Heart right ventricle (tissue), 16 donors: ENCODE data around the gene ITGA1. TPM values are rescaled to one million over a fixed set of nuclear protein-coding genes. Genes with fewer than 3 reads are reported as not detected.

ENCODE experiments used
- ATAC-seq, 8 donors: fragments of 200-7000 bp; cut with Tn5 transposase; one replicate each; pipeline ENCODE4 v1.9.1; 2020; ENCODE audit warnings: mild to moderate bottlenecking in 8 of 8, moderate library complexity in 8 of 8, moderate number of reproducible peaks in 1 of 8
- DNase-seq, 2 donors: peaks; one replicate each; pipeline ENCODE4 v3.0.0-alpha.2; 2020
- H3K27ac ChIP-seq, 10 donors: fragments of 200-600 bp; sonication (generic) in 2 of 10; one replicate each; pipeline versions ENCODE4 v1.5.0 to v1.8.0; 2020 to 2022; ENCODE audit warnings: mild to moderate bottlenecking in 3 of 10
- H3K27me3 ChIP-seq, 7 donors: fragments of 200-600 bp; one replicate each; pipeline ENCODE4 v1.8.0; 2021 to 2022; ENCODE audit warnings: mild to moderate bottlenecking in 2 of 7
- H3K36me3 ChIP-seq, 9 donors: fragments of 200-600 bp; sonication (generic) in 1 of 9; one replicate each; pipeline versions ENCODE4 v1.5.0 to v1.8.0; 2020 to 2022; ENCODE audit warnings: mild to moderate bottlenecking in 2 of 9
- H3K4me1 ChIP-seq, 9 donors: fragments of 200-600 bp; sonication (generic) in 1 of 9; one replicate each; pipeline versions ENCODE4 v1.5.0 to v1.8.0; 2020 to 2022; ENCODE audit warnings: mild to moderate bottlenecking in 4 of 9
- H3K4me3 ChIP-seq, 10 donors: fragments of 200-600 bp; sonication (generic) in 2 of 10; one replicate each; pipeline versions ENCODE4 v1.5.0 to v1.8.0; 2020 to 2022; ENCODE audit warnings: mild to moderate bottlenecking in 7 of 10, moderate library complexity in 2 of 10
- H3K9me3 ChIP-seq, 11 donors: fragments of 200-600 bp in 10 of 11; sonication (generic) in 2 of 11; one replicate each; pipeline versions ENCODE4 v1.5.0 to v1.8.0; 2013 to 2022; ENCODE audit warnings: mild to moderate bottlenecking in 2 of 11, control low read depth in 1 of 11, moderate library complexity in 1 of 11
- WGBS, 2 donors: extraction: QIAGEN DNeasy Blood & Tissue Kit; methylation state at CpG; one replicate each; pipeline ENCODE4 v1.1.7; 2013; ENCODE audit warnings: inconsistent platforms in 1 of 2; 5-methylcytosine and 5-hydroxymethylcytosine counted together
- intact Hi-C, 10 donors: fragments of 100-400 bp; cut with DNase I; formaldehyde crosslinking; loops; one replicate each; pipeline versions ENCODE4 v1.11.1 to v1.14.2; 2022
- polyA plus RNA-seq, 2 donors: library from polyadenylated mRNA; stranded (reverse); fragments of 200-250 nt; gene quantifications; one replicate each; pipeline ENCODE4 v1.2.3, GENCODE V29; 2013
- total RNA-seq, 10 donors: library from RNA; stranded (reverse); fragmentation: NEBNext Ultra II Directional in 3 of 10; extraction: Animal tissue kit (Norgen Biotek cat#: 25700) in 3 of 10; gene quantifications; one replicate each; pipeline versions ENCODE4 v1.2.1 to v1.2.4, GENCODE V29; 2021 to 2023
- TF ChIP-seq, protein P1 (sequence below), 9 donors: fragments of 200-600 bp; sonication (generic) in 2 of 9; IDR thresholded peaks; one replicate each; pipeline versions ENCODE4 v1.5.0 to v1.8.0; 2021 to 2022; ENCODE audit warnings: antibody characterized with exemption in 9 of 9, mild to moderate bottlenecking in 5 of 9, moderate library complexity in 1 of 9
- donor health status: Arrhythmogenic right ventricular cardiomyopathy.
- donor health status: ischemic (EF 13 %, LVEDD 7.1; RV severe dilation, severe dysfunction).
- donor health status: healthy with polysubstance abuse.
- donor health status: DM: no; HTN: yes; CAD: no.
- donor health status: DM: no; HTN: no; CAD: no.
- donor health status: ischemic (EF 25% LVEDD 6.9; RV normal size, moderate dysfunction).
- donor health status: ischemic (EF 25% LVEDD 5.7; RV mildly dilated, moderate dysfunction).
- donor health status: healthy.
- donor health status: DM: yes; HTN: yes; CAD: no.
- donor health status: Ischemic cardiomyopathy.
- donor health status: ischemic (EF 35%, LVEDD 5.7; RV mildly dilated, moderate dysfunction).
- donor health status: nonischemic (EF 11% LVEDD 7.7; RV severe dilation, severe dysfunction).
- donor health status: DM: yes; HTN: yes; CAD: no.
- donor health status: PGD.
- donor health status: ischemic (EF 29% LVEDD 5.4; RV normal size, mild dysfunction).
- donor health status: nonischemic (EF 23%, LVEDD 6.1; RV moderate dilation, normal function).

Gene ITGA1
- total and polyA plus RNA-seq, 12 donors: 7.7 to 48.2 (median 24.3) TPM

DNA sequence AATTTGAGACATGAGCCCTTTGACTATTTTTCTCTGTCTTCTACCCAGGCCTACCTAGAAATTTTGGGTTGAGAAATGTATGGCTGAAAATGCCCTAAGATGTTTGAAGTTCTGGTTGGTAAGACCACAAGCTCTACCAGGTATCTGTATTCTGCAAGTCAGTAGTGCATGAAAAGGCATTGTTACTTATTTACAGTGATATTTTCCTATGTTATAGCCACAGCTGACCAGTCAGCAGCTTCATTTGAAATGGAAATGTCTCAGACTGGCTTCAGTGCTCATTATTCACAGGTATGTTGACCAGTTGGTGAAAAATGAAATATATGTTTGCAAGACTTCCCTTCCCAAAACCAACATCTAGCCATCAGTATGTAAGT, 109.5 kb downstream of the ITGA1 start:
- peaks cover 0 to 2% (median 0%) of the 10 kb centered on the region in 11 donors for H3K9me3 ChIP-seq
- peaks cover 0 to 69% (median 5%) of the 10 kb centered on the region in 9 donors for H3K36me3 ChIP-seq
- no peak for ATAC-seq
- intact Hi-C loops: loop anchor here in 3 of 10 donors (10.0 kb wide), 2 partner anchors 92 to 102 kb away; no protein-coding TSS in a partner anchor
- no peak overlapping the region for H3K4me3 ChIP-seq
- H3K4me1 ChIP-seq: peaks cover 10 to 51% (median 34%) of the 10 kb centered on the region in 9 donors
- no peaks in the 10 kb centered on the region for H3K27me3 ChIP-seq
- no peak for DNase-seq
- TF ChIP-seq, protein P1, sequence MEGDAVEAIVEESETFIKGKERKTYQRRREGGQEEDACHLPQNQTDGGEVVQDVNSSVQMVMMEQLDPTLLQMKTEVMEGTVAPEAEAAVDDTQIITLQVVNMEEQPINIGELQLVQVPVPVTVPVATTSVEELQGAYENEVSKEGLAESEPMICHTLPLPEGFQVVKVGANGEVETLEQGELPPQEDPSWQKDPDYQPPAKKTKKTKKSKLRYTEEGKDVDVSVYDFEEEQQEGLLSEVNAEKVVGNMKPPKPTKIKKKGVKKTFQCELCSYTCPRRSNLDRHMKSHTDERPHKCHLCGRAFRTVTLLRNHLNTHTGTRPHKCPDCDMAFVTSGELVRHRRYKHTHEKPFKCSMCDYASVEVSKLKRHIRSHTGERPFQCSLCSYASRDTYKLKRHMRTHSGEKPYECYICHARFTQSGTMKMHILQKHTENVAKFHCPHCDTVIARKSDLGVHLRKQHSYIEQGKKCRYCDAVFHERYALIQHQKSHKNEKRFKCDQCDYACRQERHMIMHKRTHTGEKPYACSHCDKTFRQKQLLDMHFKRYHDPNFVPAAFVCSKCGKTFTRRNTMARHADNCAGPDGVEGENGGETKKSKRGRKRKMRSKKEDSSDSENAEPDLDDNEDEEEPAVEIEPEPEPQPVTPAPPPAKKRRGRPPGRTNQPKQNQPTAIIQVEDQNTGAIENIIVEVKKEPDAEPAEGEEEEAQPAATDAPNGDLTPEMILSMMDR (IDR thresholded peaks at IDR 0.05): no peak
- H3K27ac ChIP-seq: peak overlapping the region in 2 of 10 donors; percentile 20 to 32

DNA sequence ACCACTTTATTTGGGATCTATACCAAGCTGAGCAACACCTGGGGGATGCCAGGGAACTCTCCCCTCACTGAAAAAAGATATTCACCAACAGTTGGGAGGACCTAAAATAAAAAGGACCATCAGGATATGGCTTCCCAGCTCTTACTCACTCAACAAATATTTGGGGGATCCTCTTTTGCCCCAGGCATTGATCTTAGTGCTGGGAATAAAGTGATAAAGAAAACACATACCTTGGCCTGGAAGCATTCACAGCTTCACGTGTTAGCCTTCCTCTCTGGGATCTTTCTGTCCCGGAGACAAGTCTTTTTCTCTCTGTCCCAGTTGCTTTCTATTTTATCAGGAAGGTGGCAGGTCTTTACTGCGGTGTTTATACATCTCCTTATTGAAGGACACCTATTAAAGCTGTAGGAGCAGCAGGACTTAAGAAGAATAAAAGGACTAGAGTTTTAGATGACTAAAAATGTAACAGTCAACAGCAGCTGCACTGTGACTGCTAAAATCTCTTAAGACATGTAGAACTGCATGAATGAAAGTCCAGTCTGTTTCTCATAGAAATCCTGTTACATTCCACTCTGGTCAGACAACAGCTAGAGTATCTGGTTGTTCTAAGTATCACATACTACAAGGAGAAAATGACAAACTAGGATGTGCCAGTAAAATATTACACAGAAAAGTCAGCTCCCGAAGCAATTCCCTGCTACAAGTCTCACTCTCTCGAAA, 111.4 kb downstream of the ITGA1 start:
- Histone ChIP-seq H3K36me3 (peaks cover 0 to 75% (median 5%) of the 10 kb centered on the region in 9 donors), H3K27me3 (no peaks in the 10 kb centered on the region), H3K4me3 (no peak overlapping the region), H3K4me1 (peaks cover 10 to 32% (median 18%) of the 10 kb centered on the region in 9 donors), H3K27ac (peak overlapping the region in 1 of 10 donors; percentile 32), H3K9me3 (peaks cover 0 to 2% (median 0%) of the 10 kb centered on the region in 11 donors)
- intact Hi-C loops: loop anchor here in 3 of 10 donors (10.0 kb wide), 2 partner anchors 94 to 104 kb away; no protein-coding TSS in a partner anchor
- DNase-seq: no peak
- WGBS, 2 donors: 72 to 75% methylated on average over 5 of the region's 5 CpGs
- TF ChIP-seq, protein P1 (IDR thresholded peaks at IDR 0.05): no peak
- no peak for ATAC-seq

DNA sequence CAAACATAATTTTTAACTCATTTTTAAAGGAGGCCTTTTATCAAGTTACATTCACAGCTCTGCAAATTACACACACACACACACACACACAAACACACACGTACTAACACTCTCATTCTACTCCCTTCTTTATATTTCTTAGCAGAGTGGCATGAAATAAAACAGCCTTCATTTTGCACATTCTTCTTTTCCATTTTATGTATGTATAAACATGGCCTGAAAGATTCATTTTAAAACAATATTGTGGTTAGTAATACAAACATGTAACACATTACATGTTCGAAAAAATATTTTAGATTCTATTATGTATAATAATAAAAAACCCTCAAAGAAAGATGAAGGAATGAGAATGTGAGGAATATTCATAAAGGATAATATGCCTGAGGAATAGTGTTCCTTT, 115.4 kb downstream of the ITGA1 start:
- Histone ChIP-seq H3K36me3 (peaks cover 0 to 79% (median 6%) of the 10 kb centered on the region in 9 donors), H3K4me3 (no peak overlapping the region), H3K4me1 (peaks cover 0 to 3% (median 0%) of the 10 kb centered on the region in 9 donors), H3K27ac (no peak overlapping the region), H3K27me3 (no peaks in the 10 kb centered on the region), H3K9me3 (peaks cover 0 to 2% (median 0%) of the 10 kb centered on the region in 11 donors)
- DNase-seq: no peak
- TF ChIP-seq, protein P1 (IDR thresholded peaks at IDR 0.05): no peak
- 88 to 93% methylated on average over 2 of the region's 2 CpGs for WGBS, 2 donors
- ATAC-seq: no peak
- intact Hi-C loops: loop anchor here in 3 of 10 donors (10.0 kb wide), 3 partner anchors 48 to 228 kb away; no protein-coding TSS in a partner anchor

DNA sequence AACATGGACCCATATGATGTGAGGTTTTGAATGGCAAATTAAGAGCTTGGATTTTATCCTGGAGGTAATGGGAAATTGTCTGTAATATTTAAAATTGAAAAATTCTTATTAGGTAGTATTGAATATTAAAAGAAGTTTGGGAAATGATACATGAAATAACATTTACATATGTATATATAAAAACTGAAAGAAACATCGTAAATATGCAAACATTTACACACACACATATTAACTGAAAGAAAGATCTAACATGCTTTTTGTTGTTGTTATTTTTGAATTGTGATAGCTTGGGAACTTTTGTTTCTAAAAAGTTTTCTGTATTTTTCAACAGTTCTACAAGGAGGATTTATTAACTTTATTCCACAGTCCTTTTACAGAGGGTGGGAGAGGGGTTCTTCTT, 118.6 kb downstream of the ITGA1 start:
- intact Hi-C loops: loop anchor here in 4 of 10 donors (5.0 to 10.0 kb wide), 4 partner anchors 52 to 232 kb away; no protein-coding TSS in a partner anchor
- TF ChIP-seq, protein P1 (IDR thresholded peaks at IDR 0.05): no peak

More for the DNA sequence above, 118.6 kb downstream of the ITGA1 start:
- ATAC-seq: no peak
- DNase-seq: no peak
- WGBS, 2 donors: 96 to 97% methylated on average over 1 of the region's 1 CpG
- Histone ChIP-seq H3K27ac (peak overlapping the region in 1 of 10 donors; percentile 10), H3K4me1 (peaks cover 0 to 31% (median 17%) of the 10 kb centered on the region in 9 donors), H3K4me3 (no peak overlapping the region), H3K36me3 (peaks cover 0 to 54% (median 1%) of the 10 kb centered on the region in 9 donors), H3K27me3 (no peaks in the 10 kb centered on the region), H3K9me3 (peaks cover 0 to 2% (median 0%) of the 10 kb centered on the region in 11 donors)
